Muscle layer of duodenum (tissue), 2 donors: ENCODE data around the gene MPP2.

Source experiments
- H3K27ac ChIP-seq: one replicate; pipeline ENCODE4 v1.7.0; 2013; ENCODE audit warnings: mild to moderate bottlenecking, low read length
- H3K27me3 ChIP-seq: one replicate; pipeline ENCODE4 v1.7.0; 2013; ENCODE audit warnings: low read depth, mild to moderate bottlenecking, control low read depth, low read length
- H3K36me3 ChIP-seq, 2 donors: one replicate each; pipeline ENCODE4 v1.7.0; 2013; ENCODE audit warnings: low read length in 2 of 2, control low read depth in 1 of 2, mild to moderate bottlenecking in 1 of 2; ENCODE audit not compliant: insufficient read depth in 2 of 2, control insufficient read depth in 1 of 2
- H3K4me1 ChIP-seq, 2 donors: one replicate each; pipeline ENCODE4 v1.7.0; 2013; ENCODE audit warnings: low read length in 2 of 2, mild to moderate bottlenecking in 2 of 2, control low read depth in 1 of 2, moderate library complexity in 1 of 2; ENCODE audit not compliant: insufficient read depth in 2 of 2, control insufficient read depth in 1 of 2
- H3K4me3 ChIP-seq, 2 donors: one replicate each; pipeline ENCODE4 v1.7.0; 2013; ENCODE audit warnings: low read length in 2 of 2, low read depth in 1 of 2, mild to moderate bottlenecking in 1 of 2
- H3K9me3 ChIP-seq, 2 donors: one replicate each; pipeline ENCODE4 v1.7.0; 2013; ENCODE audit warnings: low read length in 2 of 2, control low read depth in 1 of 2, mild to moderate bottlenecking in 1 of 2; ENCODE audit not compliant: control insufficient read depth in 1 of 2
- donor health status: healthy.

Gene MPP2

DNA sequence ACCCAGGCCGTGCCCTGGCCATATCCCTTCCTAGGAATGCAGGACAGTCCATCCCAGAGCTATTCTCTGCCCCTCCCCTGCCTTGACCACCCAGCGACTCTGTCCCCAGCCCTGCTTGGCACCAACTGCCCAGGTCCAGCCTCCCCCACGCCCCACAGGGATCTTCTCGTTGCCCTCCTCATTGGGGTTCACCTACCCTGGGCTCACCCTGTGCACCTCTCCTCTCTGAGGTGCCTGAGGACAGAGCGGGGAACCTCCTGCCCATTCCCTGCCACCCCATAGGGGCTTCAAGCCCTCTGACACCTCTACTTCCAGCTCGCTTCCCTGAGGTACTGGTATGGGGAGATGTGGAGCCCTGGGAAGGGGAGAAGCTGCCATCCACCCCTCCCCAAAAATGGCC is 6.2 kb upstream of the MPP2 start:
- H3K4me1 ChIP-seq = peaks cover 0 to 5% of the 10 kb centered on the region in 2 donors
- no peak overlapping the region for H3K4me3 ChIP-seq
- no peaks in the 10 kb centered on the region for H3K27me3 ChIP-seq
- H3K9me3 ChIP-seq = no peaks in the 10 kb centered on the region
- no peaks in the 10 kb centered on the region for H3K36me3 ChIP-seq
- no peak overlapping the region for H3K27ac ChIP-seq

DNA sequence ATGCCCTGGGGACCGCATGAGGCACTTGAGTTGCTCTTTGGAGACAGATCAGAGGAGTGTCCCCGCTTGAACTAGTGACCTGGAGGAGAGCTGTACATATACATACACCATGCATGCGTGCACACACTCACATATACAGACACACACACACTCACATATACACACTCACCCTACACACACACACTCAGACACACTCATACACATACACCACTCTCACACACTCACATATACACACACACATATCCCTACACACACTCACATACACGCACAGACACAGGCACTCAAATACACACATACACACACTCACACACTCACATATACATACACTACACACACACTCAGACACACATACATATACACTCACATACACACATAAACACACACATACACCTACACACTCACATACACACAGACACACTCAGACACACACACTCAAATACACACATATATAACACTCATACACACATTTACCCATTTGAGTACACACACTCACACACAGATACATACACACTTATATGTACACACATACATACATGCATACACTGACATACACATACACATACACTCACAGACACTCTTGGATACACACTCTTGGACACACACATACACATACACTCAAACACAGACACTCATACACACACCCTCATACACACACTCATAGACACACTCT is 5.4 kb upstream of the MPP2 start:
- H3K4me1 ChIP-seq = peaks cover 0 to 6% of the 10 kb centered on the region in 2 donors
- no peak overlapping the region for H3K27ac ChIP-seq
- no peak overlapping the region for H3K4me3 ChIP-seq
- H3K27me3 ChIP-seq = peaks cover under 1% of the 10 kb centered on the region
- H3K9me3 ChIP-seq = no peaks in the 10 kb centered on the region
- no peaks in the 10 kb centered on the region for H3K36me3 ChIP-seq

DNA sequence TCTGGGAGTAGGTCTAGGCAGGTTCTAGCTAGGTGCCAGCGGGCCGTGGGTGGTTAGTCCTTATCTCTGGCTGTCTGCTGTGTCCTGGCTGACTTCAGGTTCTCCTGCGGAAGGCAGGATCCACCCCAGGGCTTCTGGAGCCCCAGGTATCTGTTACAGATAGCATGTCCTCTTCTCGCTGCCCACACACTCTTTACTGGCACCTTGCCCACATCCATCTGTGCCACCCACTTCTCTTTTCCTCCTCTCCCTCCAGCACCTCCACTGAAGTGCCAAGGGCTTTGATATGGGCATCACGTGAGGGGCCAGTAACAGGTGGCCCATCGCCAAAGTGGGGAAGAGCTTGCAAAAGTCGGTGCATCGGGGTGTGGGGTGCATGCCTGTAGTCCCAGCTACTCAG is 4.6 kb upstream of the MPP2 start:
- Histone ChIP-seq H3K36me3 (no peaks in the 10 kb centered on the region), H3K4me3 (no peak overlapping the region), H3K27ac (no peak overlapping the region), H3K4me1 (peaks cover 0 to 6% of the 10 kb centered on the region in 2 donors), H3K27me3 (peaks cover 6% of the 10 kb centered on the region), H3K9me3 (no peaks in the 10 kb centered on the region)

DNA sequence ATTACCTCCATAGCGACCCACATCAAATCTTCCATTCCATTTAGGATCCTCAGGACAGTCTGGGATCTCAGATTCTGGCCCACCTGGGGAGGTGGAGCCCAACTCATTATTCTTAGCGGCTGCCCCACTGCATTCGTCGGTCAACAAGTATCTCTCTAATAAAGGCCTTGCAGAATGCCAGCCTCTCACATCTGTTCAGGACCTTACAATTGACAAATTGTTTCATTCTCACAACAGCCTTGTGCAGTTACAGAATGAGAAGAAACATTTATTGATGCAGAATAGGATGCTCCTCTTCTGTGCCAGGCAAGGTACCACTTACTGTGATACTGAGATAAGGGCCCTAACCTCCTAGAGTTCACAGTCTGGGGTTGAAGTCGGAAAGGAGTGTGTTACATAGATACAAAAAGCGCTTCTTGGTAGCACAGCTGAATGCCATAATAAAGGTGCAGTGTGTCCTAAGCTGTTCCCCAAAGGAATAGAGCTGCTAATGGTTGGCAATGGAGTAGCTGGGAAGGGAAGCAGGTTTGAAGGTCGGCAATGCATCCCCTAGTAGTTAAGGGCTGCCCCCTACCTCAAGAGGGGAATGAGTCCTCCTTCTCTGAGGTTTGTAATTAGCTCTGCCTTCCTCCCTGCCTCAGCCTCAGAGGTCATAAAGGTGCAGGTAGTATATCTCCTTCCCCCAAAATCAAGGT is 2.3 kb upstream of the MPP2 start:
- Histone ChIP-seq H3K36me3 (no peaks in the 10 kb centered on the region), H3K27ac (no peak overlapping the region), H3K27me3 (peaks cover 22% of the 10 kb centered on the region), H3K4me3 (no peak overlapping the region), H3K9me3 (no peaks in the 10 kb centered on the region), H3K4me1 (peaks cover 0 to 21% of the 10 kb centered on the region in 2 donors)

DNA sequence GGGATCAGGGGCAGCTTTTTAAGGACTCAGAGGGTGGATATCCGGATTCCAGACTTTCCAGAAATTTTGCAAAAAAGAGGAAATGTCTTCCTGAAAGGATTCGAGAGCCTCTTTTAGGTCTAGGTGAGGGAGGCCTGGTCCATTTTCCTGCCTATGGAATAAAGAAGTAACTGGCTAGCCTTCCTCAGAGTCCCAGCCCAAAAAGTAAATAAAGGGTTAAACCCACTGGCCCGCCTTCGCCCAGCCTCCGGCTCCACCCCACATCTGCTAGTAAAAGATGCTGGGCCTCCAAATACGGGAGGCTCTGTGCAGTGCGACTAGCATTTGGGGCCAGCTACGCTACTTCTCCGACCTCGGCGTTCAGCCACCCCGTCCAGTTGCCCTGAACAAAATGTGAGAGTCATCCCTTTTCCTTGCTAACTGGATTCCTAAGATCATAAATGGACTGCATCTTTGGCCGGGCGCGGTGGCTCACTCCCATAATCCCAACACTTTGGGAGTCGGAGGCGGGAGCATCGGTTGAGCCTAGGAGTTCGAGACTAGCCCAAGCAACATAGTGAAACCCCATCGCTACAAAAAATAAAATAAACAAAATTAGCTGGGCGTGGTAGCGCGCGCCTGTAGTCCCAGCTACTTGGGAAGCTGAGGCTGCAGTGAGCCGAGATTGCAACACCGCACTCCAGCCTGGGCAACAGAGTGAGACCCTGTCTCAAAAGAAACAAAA is 824 bp upstream of the MPP2 start:
- Histone ChIP-seq H3K27ac (peak overlapping the region; percentile 46), H3K4me1 (peaks cover 0 to 21% of the 10 kb centered on the region in 2 donors), H3K27me3 (peaks cover 22% of the 10 kb centered on the region), H3K9me3 (no peaks in the 10 kb centered on the region), H3K36me3 (no peaks in the 10 kb centered on the region), H3K4me3 (peak overlapping the region; percentile 65 to 84)

DNA sequence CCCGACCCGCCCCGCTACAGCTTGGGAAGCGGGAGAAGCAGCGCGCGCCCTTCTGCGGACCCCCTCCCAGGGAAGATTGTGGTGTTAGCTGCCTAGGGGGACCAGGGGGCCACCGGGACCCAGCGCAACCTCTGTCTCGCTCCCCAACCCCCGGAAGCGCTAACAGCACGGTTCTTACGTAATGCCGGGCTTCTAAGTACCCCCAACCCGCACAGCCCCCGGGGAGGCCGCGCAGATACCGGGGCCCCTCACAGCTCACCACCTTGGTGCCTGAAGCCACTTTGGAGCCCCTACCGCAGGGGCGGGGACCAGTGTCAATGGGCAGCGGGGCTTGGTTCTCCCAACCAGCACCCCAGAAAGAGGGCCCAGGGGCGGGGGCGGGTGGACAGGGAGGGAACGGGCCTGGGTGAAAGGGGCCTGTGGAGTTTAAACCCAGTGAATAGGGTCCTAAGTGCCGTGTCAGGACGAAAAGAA is 348 bp downstream of the MPP2 start:
- peak overlapping the region; percentile 46 for H3K27ac ChIP-seq
- H3K4me1 ChIP-seq = peaks cover 0 to 21% of the 10 kb centered on the region in 2 donors
- H3K36me3 ChIP-seq = no peaks in the 10 kb centered on the region
- H3K9me3 ChIP-seq = no peaks in the 10 kb centered on the region
- peak overlapping the region; percentile 65 to 84 for H3K4me3 ChIP-seq
- H3K27me3 ChIP-seq = peaks cover 22% of the 10 kb centered on the region

DNA sequence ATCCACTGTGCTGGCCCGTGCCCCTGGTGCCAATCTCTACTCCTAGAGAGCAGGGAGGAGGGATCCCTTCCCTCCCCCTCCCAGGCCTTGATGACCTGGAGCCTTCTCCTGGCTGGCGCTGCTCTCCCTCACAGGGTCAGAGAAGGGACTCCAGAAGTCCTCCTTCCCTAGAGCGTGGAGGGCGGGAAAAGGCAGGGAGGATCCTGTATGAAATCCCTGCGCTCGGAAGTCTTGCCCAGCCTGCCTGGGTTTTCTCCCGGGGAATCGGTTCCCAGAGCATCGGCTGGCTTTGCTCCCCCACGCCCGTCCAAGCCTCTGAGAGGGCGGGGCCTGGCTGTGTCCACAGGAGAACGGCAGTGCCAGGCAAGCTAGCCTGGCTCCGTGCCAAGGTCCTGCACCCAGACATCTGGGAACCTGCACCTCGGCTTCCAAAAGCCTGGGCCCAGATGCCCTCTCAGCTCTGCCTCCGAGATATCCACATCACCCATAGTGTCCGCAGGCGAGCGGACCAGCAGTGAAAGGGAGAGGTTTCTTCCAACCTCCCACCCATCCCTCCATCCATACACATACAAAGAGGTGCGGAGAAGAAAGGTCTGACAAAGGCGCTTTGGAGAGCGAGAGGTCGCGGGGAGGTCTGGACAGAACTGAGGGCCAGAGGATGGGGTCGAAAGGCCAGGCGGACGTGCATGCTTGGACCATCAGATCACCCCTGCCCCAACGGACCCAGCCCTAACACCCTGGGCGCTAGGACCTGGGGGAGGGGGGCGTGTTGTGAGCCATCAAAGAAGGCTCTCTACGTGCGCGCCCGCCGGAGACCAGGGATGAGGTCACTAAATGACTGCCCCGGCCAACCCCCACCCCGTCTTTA is 1.1 kb downstream of the MPP2 start:
- peaks cover 22% of the 10 kb centered on the region for H3K27me3 ChIP-seq
- H3K4me1 ChIP-seq = peaks cover 0 to 22% of the 10 kb centered on the region in 2 donors
- H3K27ac ChIP-seq = no peak overlapping the region
- H3K4me3 ChIP-seq = peak overlapping the region; percentile 68 to 84
- H3K36me3 ChIP-seq = no peaks in the 10 kb centered on the region
- no peaks in the 10 kb centered on the region for H3K9me3 ChIP-seq

DNA sequence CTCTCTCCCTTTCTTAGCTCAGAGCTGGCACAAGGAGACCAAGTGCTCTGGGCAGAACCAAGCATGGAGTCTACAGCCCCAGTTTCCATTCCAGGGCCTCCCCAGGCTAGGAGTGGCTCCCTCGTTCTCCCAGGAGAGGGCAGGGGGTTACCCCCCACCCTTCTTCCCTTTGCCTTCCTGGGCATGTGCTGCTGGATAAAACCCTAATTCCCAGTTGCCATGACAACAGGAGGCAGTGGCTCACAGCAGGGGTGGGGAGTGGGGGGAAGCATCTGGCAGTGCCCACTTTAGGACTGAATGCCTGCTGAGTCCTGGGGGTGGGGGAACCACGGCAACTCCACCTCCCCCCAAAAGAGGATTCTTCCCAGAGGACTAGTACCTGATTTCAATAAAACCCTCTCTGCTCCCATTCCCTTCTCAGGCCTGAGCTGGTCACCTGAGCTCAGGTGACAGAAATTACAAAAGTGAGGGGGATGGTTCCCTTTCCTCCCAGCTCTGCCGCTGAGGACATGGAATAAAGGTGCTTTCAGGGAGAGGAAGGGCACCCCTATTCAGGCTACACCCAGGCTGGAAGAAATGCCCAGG is 1.8 kb downstream of the MPP2 start:
- Histone ChIP-seq H3K4me3 (peak overlapping the region; percentile 68 to 84), H3K27ac (no peak overlapping the region), H3K36me3 (no peaks in the 10 kb centered on the region), H3K9me3 (no peaks in the 10 kb centered on the region), H3K27me3 (peaks cover 22% of the 10 kb centered on the region), H3K4me1 (peaks cover 0 to 29% of the 10 kb centered on the region in 2 donors)

DNA sequence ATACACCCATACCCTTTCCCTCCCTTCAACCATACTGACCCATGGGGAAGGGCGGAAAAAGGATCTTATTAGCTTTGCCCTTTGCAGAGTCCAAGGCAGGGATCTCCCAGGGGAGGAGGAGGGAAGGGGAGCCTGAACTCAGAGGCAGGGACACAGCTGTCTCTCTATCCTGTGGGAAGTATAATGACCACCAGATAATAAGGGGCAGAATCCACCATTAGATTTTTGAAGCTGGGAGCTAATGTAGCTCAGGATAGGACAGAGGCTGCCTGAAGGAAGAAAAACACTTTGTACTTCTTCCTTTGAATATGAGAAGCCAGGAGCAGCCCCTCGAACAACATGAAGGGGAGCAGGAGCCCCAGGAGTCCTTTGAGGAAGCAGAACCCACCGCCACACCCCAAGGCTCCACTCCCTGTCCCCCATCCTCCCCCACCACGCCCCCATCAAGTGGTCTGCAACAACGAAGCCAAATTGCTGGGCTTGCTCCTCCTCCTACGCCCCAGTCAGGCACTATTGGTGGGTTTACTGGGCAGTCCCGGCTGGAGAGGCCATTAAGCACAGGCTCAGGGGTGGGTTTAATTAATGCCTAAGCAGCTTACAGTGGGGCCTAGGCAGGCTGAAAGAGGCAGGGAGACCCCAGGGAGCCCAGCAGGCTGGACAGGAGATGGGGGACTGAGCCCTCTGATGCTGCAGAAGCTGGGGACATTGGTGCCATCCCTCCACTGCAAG is 5.3 kb downstream of the MPP2 start:
- Histone ChIP-seq H3K9me3 (no peaks in the 10 kb centered on the region), H3K27ac (no peak overlapping the region), H3K27me3 (peaks cover 16% of the 10 kb centered on the region), H3K4me3 (no peak overlapping the region), H3K36me3 (peaks cover 0 to 7% of the 10 kb centered on the region in 2 donors), H3K4me1 (peaks cover 0 to 30% of the 10 kb centered on the region in 2 donors)
